HG03460 (cell line): Measurements from ENCODE around the gene PSME3.
"Not testable (repeated sequence)": the region's sequence is repeated elsewhere in the genome, so short reads cannot be mapped to it uniquely, and the experiment has no call there.

Experiments
- ATAC-seq: cut with Tn5 transposase; IDR thresholded peaks from one replicate; pipeline ENCODE4 v1.9.1; 2021; ENCODE audit not compliant: unreplicated experiment

Gene PSME3

GRCh38 chr17:42849451-42850181, 16.4 kb downstream of the PSME3 start:
- ATAC-seq: no peak

GRCh38 chr17:42850954-42851353, 17.8 kb downstream of the PSME3 start, which contains the start of gene AOC3:
AOC3 (plus strand) TSS chr17:42851199; CDS start chr17:42851344, 145 bp downstream.
- ATAC-seq: no peak

GRCh38 chr17:42851371-42852240, 18.4 kb downstream of the PSME3 start:
- not testable (repeated sequence) for ATAC-seq

- ATAC-seq: no peak
Observed at GRCh38 chr17:42852351-42852750, 19.2 kb downstream of the PSME3 start.

- ATAC-seq: no peak
Observed at GRCh38 chr17:42853004-42853403, 19.8 kb downstream of the PSME3 start.

- no peak for ATAC-seq
Observed at GRCh38 chr17:42853597-42853967, 20.4 kb downstream of the PSME3 start.

- ATAC-seq: no peak
Observed at GRCh38 chr17:42853968-42854790, 21.0 kb downstream of the PSME3 start.

- no peak for ATAC-seq
Observed at GRCh38 chr17:42855048-42855596, 21.9 kb downstream of the PSME3 start.

- not testable (repeated sequence) for ATAC-seq
Observed at GRCh38 chr17:42856093-42856492, 22.9 kb downstream of the PSME3 start.

- not testable (repeated sequence) for ATAC-seq
Observed at GRCh38 chr17:42856516-42856915, 23.3 kb downstream of the PSME3 start.

- ATAC-seq: no peak
Observed at GRCh38 chr17:42857389-42857788, 24.2 kb downstream of the PSME3 start.

- ATAC-seq: no peak
Observed at GRCh38 chr17:42865638-42866094, 32.5 kb downstream of the PSME3 start.

- ATAC-seq: no peak
Observed at GRCh38 chr17:42866216-42866615, 33.0 kb downstream of the PSME3 start.

GRCh38 chr17:42866631-42867575, 33.7 kb downstream of the PSME3 start:
- ATAC-seq: no peak

GRCh38 chr17:42867694-42868261, 34.6 kb downstream of the PSME3 start:
- not testable (repeated sequence) for ATAC-seq

GRCh38 chr17:42868338-42868737, 35.1 kb downstream of the PSME3 start:
- no peak for ATAC-seq

- no peak for ATAC-seq
Observed at GRCh38 chr17:42871647-42872046, 38.5 kb downstream of the PSME3 start.

GRCh38 chr17:42872251-42872965, 39.2 kb downstream of the PSME3 start:
- no peak for ATAC-seq

GRCh38 chr17:42873315-42873714, 40.1 kb downstream of the PSME3 start:
- no peak for ATAC-seq
